M059J (cell line): Measurements from ENCODE around the gene ZFP92. TPM values are rescaled to one million over a fixed set of nuclear protein-coding genes. Genes with fewer than 3 reads are reported as not detected.

Source experiments
- DNase-seq: peaks from one replicate; pipeline ENCODE4 v3.0.0-alpha.2; 2012; ENCODE audit warnings: low read depth
- total RNA-seq: library from RNA; depleted of rRNA; stranded (reverse); fragments of >200 nt; shearing (Covaris generic); gene quantifications from 2 replicates; pipeline ENCODE4 v1.2.3, GENCODE V29; 2014

The ZFP92 gene
- total RNA-seq, 1 experiment from 2014 or later = not detected

GRCh38 chrX:153438532-153438931, 27.3 kb downstream of the ZFP92 start:
- DNase-seq = peak; percentile 37

- no peak for DNase-seq
These were observed 28.7 kb downstream of the ZFP92 start for GRCh38 chrX:153439977-153440376.

- DNase-seq = no peak
These were observed 29.4 kb downstream of the ZFP92 start for GRCh38 chrX:153440556-153441135.

GRCh38 chrX:153441296-153441695, 30.0 kb downstream of the ZFP92 start:
- no peak for DNase-seq

GRCh38 chrX:153441981-153442380, 30.7 kb downstream of the ZFP92 start:
- no peak for DNase-seq

GRCh38 chrX:153442463-153442862, 31.2 kb downstream of the ZFP92 start:
- DNase-seq = no peak

GRCh38 chrX:153443476-153444332, 32.4 kb downstream of the ZFP92 start:
- peak; percentile 14 for DNase-seq

- no peak for DNase-seq
These were observed 33.2 kb downstream of the ZFP92 start for GRCh38 chrX:153444333-153445011.

GRCh38 chrX:153445106-153445855, 34.0 kb downstream of the ZFP92 start:
- no peak for DNase-seq

- no peak for DNase-seq
These were observed 34.8 kb downstream of the ZFP92 start, which contains the start of gene TREX2 for GRCh38 chrX:153445856-153446635. Gene TREX2 (minus strand): TSS chrX:153446056. CDS start chrX:153445430, 626 bp downstream.

- DNase-seq = no peak
These were observed 35.3 kb downstream of the ZFP92 start for GRCh38 chrX:153446636-153446936.

- no peak for DNase-seq
These were observed 35.8 kb downstream of the ZFP92 start for GRCh38 chrX:153446950-153447580.

GRCh38 chrX:153447581-153447960, 36.3 kb downstream of the ZFP92 start:
- DNase-seq = no peak

- no peak for DNase-seq
These were observed 37.5 kb downstream of the ZFP92 start for GRCh38 chrX:153448556-153449367.

- DNase-seq = no peak
These were observed 38.3 kb downstream of the ZFP92 start for GRCh38 chrX:153449368-153450113.

GRCh38 chrX:153450114-153450948, 39.1 kb downstream of the ZFP92 start:
- no peak for DNase-seq

GRCh38 chrX:153450949-153451277, 39.6 kb downstream of the ZFP92 start:
- DNase-seq = no peak

GRCh38 chrX:153454901-153455550, 43.8 kb downstream of the ZFP92 start:
- no peak for DNase-seq
